WTC11 (cell line): ENCODE data around the gene NOXO1. TPM values are rescaled to one million over a fixed set of nuclear protein-coding genes. Genes with fewer than 3 reads are reported as not detected.

Experiments
- CREB1 ChIP-seq: sonication (generic); formaldehyde crosslinking; IDR thresholded peaks from 2 replicates; pipeline ENCODE4 v1.8.0; 2023; ENCODE audit warnings: mild to moderate bottlenecking, missing genetic modification reagents
- CREM ChIP-seq: sonication (generic); formaldehyde crosslinking; IDR thresholded peaks from 2 replicates; pipeline ENCODE4 v1.8.1; 2022; ENCODE audit warnings: mild to moderate bottlenecking, missing genetic modification reagents, moderate library complexity
- FOXK1 ChIP-seq: sonication (generic); formaldehyde crosslinking; IDR thresholded peaks from 2 replicates; pipeline ENCODE4 v1.8.0; 2022; ENCODE audit warnings: mild to moderate bottlenecking, moderate library complexity, missing genetic modification reagents
- FOXP1 ChIP-seq: sonication (generic); formaldehyde crosslinking; IDR thresholded peaks from 2 replicates; pipeline ENCODE4 v1.8.0; 2022; ENCODE audit warnings: missing genetic modification reagents, mild to moderate bottlenecking, moderate library complexity, borderline replicate concordance
- HMGA2 ChIP-seq: fragments of 250-450 bp; sonication (Bioruptor Pico); IDR thresholded peaks from 2 replicates; pipeline ENCODE4 v1.4.0; 2021; ENCODE audit warnings: mild to moderate bottlenecking, moderate library complexity
- JUN ChIP-seq: sonication (generic); formaldehyde crosslinking; IDR thresholded peaks from 2 replicates; pipeline ENCODE4 v1.8.0; 2023; ENCODE audit warnings: mild to moderate bottlenecking, missing genetic modification reagents
- NFE2L1 ChIP-seq: sonication (generic); formaldehyde crosslinking; IDR thresholded peaks from 2 replicates; pipeline ENCODE4 v1.8.1; 2023; ENCODE audit warnings: missing genetic modification reagents
- NFYB ChIP-seq: sonication (generic); formaldehyde crosslinking; conservative IDR thresholded peaks from 2 replicates; pipeline ENCODE4 v1.8.0; 2022; ENCODE audit warnings: low read depth, missing genetic modification reagents
- NR2C2 ChIP-seq: sonication (generic); formaldehyde crosslinking; IDR thresholded peaks from 2 replicates; pipeline ENCODE4 v1.8.0; 2022; ENCODE audit warnings: mild to moderate bottlenecking, missing genetic modification reagents
- TEAD1 ChIP-seq: sonication (generic); formaldehyde crosslinking; IDR thresholded peaks from 2 replicates; pipeline ENCODE4 v1.8.0; 2022; ENCODE audit warnings: mild to moderate bottlenecking, missing genetic modification reagents
- TP53 ChIP-seq: sonication (generic); formaldehyde crosslinking; IDR thresholded peaks from 2 replicates; pipeline ENCODE4 v1.8.1; 2023; ENCODE audit warnings: mild to moderate bottlenecking, missing genetic modification reagents
- ZNF263 ChIP-seq: sonication (generic); formaldehyde crosslinking; IDR thresholded peaks from 2 replicates; pipeline ENCODE4 v1.8.1; 2022; ENCODE audit warnings: low read depth, mild to moderate bottlenecking, moderate library complexity, missing genetic modification reagents
- ZNF423 ChIP-seq: fragments of 250-450 bp; sonication (Bioruptor Pico); IDR thresholded peaks from 2 replicates; pipeline ENCODE4 v2.1.2; 2022; ENCODE audit warnings: mild to moderate bottlenecking, moderate library complexity
- total RNA-seq: library from RNA; stranded (reverse); gene quantifications from 3 replicates; pipeline ENCODE4 v1.2.3, GENCODE V29; 2021
- TF ChIP-seq, protein P1 (sequence below): sonication (generic); formaldehyde crosslinking; IDR thresholded peaks from 2 replicates; pipeline ENCODE4 v1.8.1; 2023; ENCODE audit warnings: mild to moderate bottlenecking, missing genetic modification reagents
- TF ChIP-seq, protein P2 (sequence below): fragments of 250-450 bp; sonication (Bioruptor Pico); IDR thresholded peaks from 2 replicates; pipeline ENCODE4 v1.8.0; 2021; ENCODE audit warnings: mild to moderate bottlenecking
- TF ChIP-seq, protein P3 (sequence below): sonication (generic); formaldehyde crosslinking; IDR thresholded peaks from 2 replicates; pipeline ENCODE4 v1.8.1; 2023; ENCODE audit warnings: mild to moderate bottlenecking, moderate library complexity, missing genetic modification reagents
- TF ChIP-seq, protein P4 (sequence below): sonication (generic); formaldehyde crosslinking; IDR thresholded peaks from 2 replicates; pipeline ENCODE4 v1.8.1; 2022; ENCODE audit warnings: mild to moderate bottlenecking, moderate library complexity, missing genetic modification reagents
- TF ChIP-seq, protein P5 (sequence below): sonication (generic); formaldehyde crosslinking; IDR thresholded peaks from 2 replicates; pipeline ENCODE4 v1.8.0; 2022; ENCODE audit warnings: mild to moderate bottlenecking, missing genetic modification reagents
- TF ChIP-seq, protein P6 (sequence below): sonication (generic); formaldehyde crosslinking; IDR thresholded peaks from 2 replicates; pipeline ENCODE4 v1.8.0; 2023; ENCODE audit warnings: missing genetic modification reagents, mild to moderate bottlenecking, borderline replicate concordance
- TF ChIP-seq, protein P7 (sequence below): sonication (generic); formaldehyde crosslinking; IDR thresholded peaks from 2 replicates; pipeline ENCODE4 v1.8.0; 2022; ENCODE audit warnings: mild to moderate bottlenecking, missing genetic modification reagents
- TF ChIP-seq, protein P8 (sequence below): sonication (generic); formaldehyde crosslinking; IDR thresholded peaks from 2 replicates; pipeline ENCODE4 v1.8.1; 2022; ENCODE audit warnings: low read depth, mild to moderate bottlenecking, moderate library complexity, missing genetic modification reagents, borderline replicate concordance
- TF ChIP-seq, protein P9 (sequence below): sonication (generic); formaldehyde crosslinking; IDR thresholded peaks from 2 replicates; pipeline ENCODE4 v1.8.1; 2023; ENCODE audit warnings: mild to moderate bottlenecking, missing genetic modification reagents, moderate library complexity

NOXO1 gene
- total RNA-seq, 1 experiment from 2014 or later: 5.7 TPM

DNA sequence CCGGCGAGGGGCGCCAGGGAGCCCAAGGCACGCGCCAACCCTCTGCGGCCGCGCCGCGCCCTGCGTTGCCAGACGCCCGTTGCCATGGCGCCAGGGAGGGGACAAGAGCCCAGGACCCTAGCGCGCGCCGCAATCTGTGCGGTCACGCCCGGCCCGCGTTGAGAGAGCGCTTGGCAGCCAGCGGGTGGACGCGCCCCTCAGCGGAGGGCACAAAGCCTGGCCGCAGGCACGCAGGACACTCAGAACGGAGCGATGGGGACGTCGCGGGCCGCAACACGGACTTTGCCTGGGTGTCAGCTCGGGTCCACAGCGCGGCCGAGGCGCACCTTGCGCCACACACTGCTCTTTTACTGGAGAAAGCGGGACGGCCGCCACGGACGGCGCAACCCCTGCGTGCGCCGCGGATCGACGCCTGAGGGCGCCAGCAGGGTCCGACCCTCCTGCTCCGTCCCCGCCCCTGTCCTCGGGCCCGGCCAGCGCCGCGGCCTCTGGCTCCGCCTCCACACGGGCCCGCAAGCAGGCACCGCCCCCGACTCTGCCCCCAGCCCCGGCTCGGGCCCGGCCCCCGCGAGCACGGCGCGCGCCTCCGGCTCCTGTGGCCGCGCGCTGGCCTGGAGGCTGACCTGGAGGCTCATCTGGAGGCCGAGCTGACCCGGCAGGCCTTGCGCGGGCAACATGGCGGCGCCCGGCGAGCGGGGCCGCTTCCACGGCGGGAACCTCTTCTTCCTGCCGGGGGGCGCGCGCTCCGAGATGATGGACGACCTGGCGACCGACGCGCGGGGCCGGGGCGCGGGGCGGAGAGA lies 2.5 kb upstream of the NOXO1 start, which contains the start of gene GFER (continued):
- TF ChIP-seq ZNF423 (CRISPR knock-in tag) (peak; percentile 11; the same call in 1 of the 2 replicates), FOXK1 (CRISPR knock-in tag) (peak; percentile 82), ZNF263 (no peak), NFYB (0 out of 2 replicates have a peak, but pooled peaks have one; percentile 5), HMGA2 (CRISPR knock-in tag) (no peak), TP53 (CRISPR knock-in tag) (peak; percentile 68; the same call in 1 of the 2 replicates), FOXP1 (CRISPR knock-in tag) (peak; percentile 69), CREM (CRISPR knock-in tag) (peak; percentile 58), JUN (CRISPR knock-in tag) (peak; percentile 71; the same call in 1 of the 2 replicates), TEAD1 (peak; percentile 61; the same call in 1 of the 2 replicates), NFE2L1 (CRISPR knock-in tag) (0 out of 2 replicates have a peak, but pooled peaks have one; percentile 27), CREB1 (CRISPR knock-in tag) (no peak), NR2C2 (peak; percentile 84)
- TF ChIP-seq, protein P1, sequence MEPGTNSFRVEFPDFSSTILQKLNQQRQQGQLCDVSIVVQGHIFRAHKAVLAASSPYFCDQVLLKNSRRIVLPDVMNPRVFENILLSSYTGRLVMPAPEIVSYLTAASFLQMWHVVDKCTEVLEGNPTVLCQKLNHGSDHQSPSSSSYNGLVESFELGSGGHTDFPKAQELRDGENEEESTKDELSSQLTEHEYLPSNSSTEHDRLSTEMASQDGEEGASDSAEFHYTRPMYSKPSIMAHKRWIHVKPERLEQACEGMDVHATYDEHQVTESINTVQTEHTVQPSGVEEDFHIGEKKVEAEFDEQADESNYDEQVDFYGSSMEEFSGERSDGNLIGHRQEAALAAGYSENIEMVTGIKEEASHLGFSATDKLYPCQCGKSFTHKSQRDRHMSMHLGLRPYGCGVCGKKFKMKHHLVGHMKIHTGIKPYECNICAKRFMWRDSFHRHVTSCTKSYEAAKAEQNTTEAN (CRISPR knock-in tag): peak; percentile 70
- TF ChIP-seq, protein P2, sequence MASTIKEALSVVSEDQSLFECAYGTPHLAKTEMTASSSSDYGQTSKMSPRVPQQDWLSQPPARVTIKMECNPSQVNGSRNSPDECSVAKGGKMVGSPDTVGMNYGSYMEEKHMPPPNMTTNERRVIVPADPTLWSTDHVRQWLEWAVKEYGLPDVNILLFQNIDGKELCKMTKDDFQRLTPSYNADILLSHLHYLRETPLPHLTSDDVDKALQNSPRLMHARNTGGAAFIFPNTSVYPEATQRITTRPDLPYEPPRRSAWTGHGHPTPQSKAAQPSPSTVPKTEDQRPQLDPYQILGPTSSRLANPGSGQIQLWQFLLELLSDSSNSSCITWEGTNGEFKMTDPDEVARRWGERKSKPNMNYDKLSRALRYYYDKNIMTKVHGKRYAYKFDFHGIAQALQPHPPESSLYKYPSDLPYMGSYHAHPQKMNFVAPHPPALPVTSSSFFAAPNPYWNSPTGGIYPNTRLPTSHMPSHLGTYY (CRISPR knock-in tag): no peak
- TF ChIP-seq, protein P3, sequence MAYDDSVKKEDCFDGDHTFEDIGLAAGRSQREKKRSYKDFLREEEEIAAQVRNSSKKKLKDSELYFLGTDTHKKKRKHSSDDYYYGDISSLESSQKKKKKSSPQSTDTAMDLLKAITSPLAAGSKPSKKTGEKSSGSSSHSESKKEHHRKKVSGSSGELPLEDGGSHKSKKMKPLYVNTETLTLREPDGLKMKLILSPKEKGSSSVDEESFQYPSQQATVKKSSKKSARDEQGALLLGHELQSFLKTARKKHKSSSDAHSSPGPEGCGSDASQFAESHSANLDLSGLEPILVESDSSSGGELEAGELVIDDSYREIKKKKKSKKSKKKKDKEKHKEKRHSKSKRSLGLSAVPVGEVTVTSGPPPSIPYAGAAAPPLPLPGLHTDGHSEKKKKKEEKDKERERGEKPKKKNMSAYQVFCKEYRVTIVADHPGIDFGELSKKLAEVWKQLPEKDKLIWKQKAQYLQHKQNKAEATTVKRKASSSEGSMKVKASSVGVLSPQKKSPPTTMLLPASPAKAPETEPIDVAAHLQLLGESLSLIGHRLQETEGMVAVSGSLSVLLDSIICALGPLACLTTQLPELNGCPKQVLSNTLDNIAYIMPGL: peak; percentile 72; the same call in 1 of the 2 replicates
- TF ChIP-seq, protein P4, sequence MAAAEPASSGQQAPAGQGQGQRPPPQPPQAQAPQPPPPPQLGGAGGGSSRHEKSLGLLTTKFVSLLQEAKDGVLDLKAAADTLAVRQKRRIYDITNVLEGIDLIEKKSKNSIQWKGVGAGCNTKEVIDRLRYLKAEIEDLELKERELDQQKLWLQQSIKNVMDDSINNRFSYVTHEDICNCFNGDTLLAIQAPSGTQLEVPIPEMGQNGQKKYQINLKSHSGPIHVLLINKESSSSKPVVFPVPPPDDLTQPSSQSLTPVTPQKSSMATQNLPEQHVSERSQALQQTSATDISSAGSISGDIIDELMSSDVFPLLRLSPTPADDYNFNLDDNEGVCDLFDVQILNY (CRISPR knock-in tag): peak; percentile 84
- TF ChIP-seq, protein P5, sequence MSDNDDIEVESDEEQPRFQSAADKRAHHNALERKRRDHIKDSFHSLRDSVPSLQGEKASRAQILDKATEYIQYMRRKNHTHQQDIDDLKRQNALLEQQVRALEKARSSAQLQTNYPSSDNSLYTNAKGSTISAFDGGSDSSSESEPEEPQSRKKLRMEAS (CRISPR knock-in tag): peak; percentile 83
- TF ChIP-seq, protein P6, sequence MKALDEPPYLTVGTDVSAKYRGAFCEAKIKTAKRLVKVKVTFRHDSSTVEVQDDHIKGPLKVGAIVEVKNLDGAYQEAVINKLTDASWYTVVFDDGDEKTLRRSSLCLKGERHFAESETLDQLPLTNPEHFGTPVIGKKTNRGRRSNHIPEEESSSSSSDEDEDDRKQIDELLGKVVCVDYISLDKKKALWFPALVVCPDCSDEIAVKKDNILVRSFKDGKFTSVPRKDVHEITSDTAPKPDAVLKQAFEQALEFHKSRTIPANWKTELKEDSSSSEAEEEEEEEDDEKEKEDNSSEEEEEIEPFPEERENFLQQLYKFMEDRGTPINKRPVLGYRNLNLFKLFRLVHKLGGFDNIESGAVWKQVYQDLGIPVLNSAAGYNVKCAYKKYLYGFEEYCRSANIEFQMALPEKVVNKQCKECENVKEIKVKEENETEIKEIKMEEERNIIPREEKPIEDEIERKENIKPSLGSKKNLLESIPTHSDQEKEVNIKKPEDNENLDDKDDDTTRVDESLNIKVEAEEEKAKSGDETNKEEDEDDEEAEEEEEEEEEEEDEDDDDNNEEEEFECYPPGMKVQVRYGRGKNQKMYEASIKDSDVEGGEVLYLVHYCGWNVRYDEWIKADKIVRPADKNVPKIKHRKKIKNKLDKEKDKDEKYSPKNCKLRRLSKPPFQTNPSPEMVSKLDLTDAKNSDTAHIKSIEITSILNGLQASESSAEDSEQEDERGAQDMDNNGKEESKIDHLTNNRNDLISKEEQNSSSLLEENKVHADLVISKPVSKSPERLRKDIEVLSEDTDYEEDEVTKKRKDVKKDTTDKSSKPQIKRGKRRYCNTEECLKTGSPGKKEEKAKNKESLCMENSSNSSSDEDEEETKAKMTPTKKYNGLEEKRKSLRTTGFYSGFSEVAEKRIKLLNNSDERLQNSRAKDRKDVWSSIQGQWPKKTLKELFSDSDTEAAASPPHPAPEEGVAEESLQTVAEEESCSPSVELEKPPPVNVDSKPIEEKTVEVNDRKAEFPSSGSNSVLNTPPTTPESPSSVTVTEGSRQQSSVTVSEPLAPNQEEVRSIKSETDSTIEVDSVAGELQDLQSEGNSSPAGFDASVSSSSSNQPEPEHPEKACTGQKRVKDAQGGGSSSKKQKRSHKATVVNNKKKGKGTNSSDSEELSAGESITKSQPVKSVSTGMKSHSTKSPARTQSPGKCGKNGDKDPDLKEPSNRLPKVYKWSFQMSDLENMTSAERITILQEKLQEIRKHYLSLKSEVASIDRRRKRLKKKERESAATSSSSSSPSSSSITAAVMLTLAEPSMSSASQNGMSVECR (CRISPR knock-in tag): peak; percentile 45
- TF ChIP-seq, protein P7, sequence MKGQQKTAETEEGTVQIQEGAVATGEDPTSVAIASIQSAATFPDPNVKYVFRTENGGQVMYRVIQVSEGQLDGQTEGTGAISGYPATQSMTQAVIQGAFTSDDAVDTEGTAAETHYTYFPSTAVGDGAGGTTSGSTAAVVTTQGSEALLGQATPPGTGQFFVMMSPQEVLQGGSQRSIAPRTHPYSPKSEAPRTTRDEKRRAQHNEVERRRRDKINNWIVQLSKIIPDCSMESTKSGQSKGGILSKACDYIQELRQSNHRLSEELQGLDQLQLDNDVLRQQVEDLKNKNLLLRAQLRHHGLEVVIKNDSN (CRISPR knock-in tag): 0 out of 2 replicates have a peak, but pooled peaks have one; percentile 2
- TF ChIP-seq, protein P8, sequence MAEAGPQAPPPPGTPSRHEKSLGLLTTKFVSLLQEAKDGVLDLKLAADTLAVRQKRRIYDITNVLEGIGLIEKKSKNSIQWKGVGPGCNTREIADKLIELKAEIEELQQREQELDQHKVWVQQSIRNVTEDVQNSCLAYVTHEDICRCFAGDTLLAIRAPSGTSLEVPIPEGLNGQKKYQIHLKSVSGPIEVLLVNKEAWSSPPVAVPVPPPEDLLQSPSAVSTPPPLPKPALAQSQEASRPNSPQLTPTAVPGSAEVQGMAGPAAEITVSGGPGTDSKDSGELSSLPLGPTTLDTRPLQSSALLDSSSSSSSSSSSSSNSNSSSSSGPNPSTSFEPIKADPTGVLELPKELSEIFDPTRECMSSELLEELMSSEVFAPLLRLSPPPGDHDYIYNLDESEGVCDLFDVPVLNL: peak; percentile 81
- TF ChIP-seq, protein P9, sequence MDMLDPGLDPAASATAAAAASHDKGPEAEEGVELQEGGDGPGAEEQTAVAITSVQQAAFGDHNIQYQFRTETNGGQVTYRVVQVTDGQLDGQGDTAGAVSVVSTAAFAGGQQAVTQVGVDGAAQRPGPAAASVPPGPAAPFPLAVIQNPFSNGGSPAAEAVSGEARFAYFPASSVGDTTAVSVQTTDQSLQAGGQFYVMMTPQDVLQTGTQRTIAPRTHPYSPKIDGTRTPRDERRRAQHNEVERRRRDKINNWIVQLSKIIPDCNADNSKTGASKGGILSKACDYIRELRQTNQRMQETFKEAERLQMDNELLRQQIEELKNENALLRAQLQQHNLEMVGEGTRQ (CRISPR knock-in tag): peak; percentile 47
